Neural progenitor cell (in vitro differentiated cells): ENCODE measurements around the gene IGSF8.

Experiments used
- EZH2 ChIP-seq: fragments of 200-600 bp; sonication (generic); IDR thresholded peaks from 2 replicates; pipeline ENCODE4 v1.6.1; 2017; ENCODE audit warnings: antibody characterized with exemption, mild to moderate bottlenecking, moderate library complexity
- TF ChIP-seq, protein P1 (sequence below): fragments of 200-600 bp; sonication (generic); IDR thresholded peaks from 2 replicates; pipeline ENCODE4 v1.5.1; 2017; ENCODE audit warnings: antibody characterized with exemption, mild to moderate bottlenecking

DNA sequence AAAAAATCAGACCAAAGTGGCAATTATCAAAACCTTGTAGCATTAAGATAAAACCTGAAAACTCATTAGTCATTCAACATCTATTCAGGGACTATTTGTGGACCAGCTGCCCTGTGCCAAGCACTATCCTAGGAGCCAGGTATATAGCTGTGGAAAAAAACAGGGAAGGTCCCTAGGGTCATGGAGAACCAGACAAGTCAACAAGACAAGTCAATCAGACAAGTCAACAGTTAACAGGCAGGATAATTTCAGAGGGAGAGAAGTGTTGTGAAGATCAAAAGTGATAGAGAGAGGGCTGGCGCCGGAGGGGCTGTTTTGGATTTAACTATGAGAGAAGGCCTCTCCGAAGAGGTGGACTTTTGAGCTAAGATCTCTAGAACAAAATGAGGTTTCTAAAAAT is 49.7 kb upstream of the IGSF8 start:
- TF ChIP-seq EZH2, result no peak
- TF ChIP-seq, protein P1, sequence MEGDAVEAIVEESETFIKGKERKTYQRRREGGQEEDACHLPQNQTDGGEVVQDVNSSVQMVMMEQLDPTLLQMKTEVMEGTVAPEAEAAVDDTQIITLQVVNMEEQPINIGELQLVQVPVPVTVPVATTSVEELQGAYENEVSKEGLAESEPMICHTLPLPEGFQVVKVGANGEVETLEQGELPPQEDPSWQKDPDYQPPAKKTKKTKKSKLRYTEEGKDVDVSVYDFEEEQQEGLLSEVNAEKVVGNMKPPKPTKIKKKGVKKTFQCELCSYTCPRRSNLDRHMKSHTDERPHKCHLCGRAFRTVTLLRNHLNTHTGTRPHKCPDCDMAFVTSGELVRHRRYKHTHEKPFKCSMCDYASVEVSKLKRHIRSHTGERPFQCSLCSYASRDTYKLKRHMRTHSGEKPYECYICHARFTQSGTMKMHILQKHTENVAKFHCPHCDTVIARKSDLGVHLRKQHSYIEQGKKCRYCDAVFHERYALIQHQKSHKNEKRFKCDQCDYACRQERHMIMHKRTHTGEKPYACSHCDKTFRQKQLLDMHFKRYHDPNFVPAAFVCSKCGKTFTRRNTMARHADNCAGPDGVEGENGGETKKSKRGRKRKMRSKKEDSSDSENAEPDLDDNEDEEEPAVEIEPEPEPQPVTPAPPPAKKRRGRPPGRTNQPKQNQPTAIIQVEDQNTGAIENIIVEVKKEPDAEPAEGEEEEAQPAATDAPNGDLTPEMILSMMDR, result no peak
